Cardiac ventricle fibroblast (primary cell): ENCODE data around the gene ADAM23. TPM values are rescaled to one million over a fixed set of nuclear protein-coding genes. Genes with fewer than 3 reads are reported as not detected.

Experiments used
- total RNA-seq: library from RNA; depleted of rRNA; stranded (reverse); fragments of >200 nt; gene quantifications from 2 replicates; pipeline ENCODE4 v1.2.3, GENCODE V29; 2015

The ADAM23 gene
- total RNA-seq = 4.2 and 5.7 TPM in 2 replicates

GRCh38 chr2:206442833-206443734, at the start of gene ADAM23:
Gene ADAM23 (plus strand): TSS chr2:206443532. CDS start chr2:206443867, 335 bp downstream.

GRCh38 chr2:206642075-206643025, 199.0 kb downstream of the ADAM23 start, which contains the start of gene FAM237A:
Gene FAM237A (plus strand): TSS chr2:206642487. CDS start chr2:206644237, 1,750 bp downstream.

Other genes with a start within 250 kb of the ADAM23 start
- 5.2 and 5.3 TPM in 2 replicates for gene ZDBF2, start 168.9 kb upstream of the ADAM23 start, total RNA-seq
- gene FAM237A, start 199.0 kb downstream of the ADAM23 start, total RNA-seq = not detected in 2 replicates